MM.1S (cell line): ENCODE data around the gene TOLLIP.

Experiments used
- EZH2 ChIP-seq: fragments of 300-600 bp; sonication (generic); optimal IDR thresholded peaks from 2 replicates; pipeline ENCODE3; 2017; ENCODE audit warnings: low read depth, mild to moderate bottlenecking, antibody characterized with exemption, low read length, mixed read lengths
- EZH2phosphoT487 ChIP-seq: fragments of 300-600 bp; sonication (generic); IDR thresholded peaks from 2 replicates; pipeline ENCODE4 v1.6.1; 2018; ENCODE audit warnings: antibody characterized with exemption, low read length
- TF ChIP-seq, protein P1 (sequence below): fragments of 300-600 bp; sonication (generic); IDR thresholded peaks from 2 replicates; pipeline ENCODE4 v1.5.1; 2016; ENCODE audit warnings: antibody characterized with exemption, low read length, mixed read lengths

DNA sequence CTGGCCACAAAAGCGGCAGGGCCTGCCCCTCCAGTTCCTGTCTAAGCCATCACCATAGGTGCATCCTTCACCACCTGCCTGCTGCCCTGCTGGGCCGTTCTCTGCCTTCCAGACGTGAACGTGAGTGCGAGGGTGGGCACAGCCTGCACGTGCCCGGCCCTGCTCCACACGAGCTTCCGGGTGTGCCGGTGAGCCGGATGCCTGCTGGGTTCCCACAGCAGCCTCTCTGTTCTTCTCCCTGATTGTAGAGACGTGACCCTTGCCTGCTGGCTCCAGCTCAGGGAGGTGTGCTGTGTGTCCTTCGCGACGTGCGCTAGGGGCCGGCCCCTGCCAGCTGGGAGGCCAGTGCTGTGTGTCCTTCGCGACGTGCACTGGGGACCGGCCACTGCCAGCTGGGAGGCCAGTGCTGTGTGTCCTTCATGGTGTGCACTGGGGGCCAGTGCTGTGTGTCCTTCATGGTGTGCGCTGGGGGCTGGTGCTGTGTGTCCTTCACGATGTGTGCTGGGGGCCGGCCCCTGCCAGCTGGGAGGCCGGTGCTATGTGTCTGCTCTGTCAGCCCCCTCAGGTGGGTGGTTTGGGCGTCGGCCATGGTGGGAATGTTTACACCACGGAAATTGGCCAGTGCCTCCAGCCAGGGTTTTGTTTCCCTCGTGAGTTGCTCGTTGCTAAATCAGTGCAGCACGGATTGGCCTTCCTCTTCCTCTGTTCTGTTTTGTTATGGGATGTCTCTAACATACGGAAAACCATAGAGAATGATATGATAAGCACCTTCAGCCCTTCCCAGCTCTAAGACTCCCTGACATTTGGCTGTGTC is 44.9 kb upstream of the TOLLIP start:
- TF ChIP-seq, protein P1, sequence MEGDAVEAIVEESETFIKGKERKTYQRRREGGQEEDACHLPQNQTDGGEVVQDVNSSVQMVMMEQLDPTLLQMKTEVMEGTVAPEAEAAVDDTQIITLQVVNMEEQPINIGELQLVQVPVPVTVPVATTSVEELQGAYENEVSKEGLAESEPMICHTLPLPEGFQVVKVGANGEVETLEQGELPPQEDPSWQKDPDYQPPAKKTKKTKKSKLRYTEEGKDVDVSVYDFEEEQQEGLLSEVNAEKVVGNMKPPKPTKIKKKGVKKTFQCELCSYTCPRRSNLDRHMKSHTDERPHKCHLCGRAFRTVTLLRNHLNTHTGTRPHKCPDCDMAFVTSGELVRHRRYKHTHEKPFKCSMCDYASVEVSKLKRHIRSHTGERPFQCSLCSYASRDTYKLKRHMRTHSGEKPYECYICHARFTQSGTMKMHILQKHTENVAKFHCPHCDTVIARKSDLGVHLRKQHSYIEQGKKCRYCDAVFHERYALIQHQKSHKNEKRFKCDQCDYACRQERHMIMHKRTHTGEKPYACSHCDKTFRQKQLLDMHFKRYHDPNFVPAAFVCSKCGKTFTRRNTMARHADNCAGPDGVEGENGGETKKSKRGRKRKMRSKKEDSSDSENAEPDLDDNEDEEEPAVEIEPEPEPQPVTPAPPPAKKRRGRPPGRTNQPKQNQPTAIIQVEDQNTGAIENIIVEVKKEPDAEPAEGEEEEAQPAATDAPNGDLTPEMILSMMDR: no peak
- TF ChIP-seq EZH2phosphoT487: no peak
- no peak for TF ChIP-seq EZH2
